SU-DHL-6 (cell line): ENCODE measurements around the gene EVI5L.

Experiments used
- H2AFZ ChIP-seq: fragments of 200-600 bp; sonication (generic); 2 replicates; pipeline ENCODE4 v1.6.1; 2014; ENCODE audit warnings: low read depth, mild to moderate bottlenecking, moderate library complexity, mixed read lengths, antibody characterized with exemption, low read length; ENCODE audit not compliant: severe bottlenecking
- H3F3A ChIP-seq: fragments of 200-600 bp; shearing (Covaris generic); 2 replicates; pipeline ENCODE4 v1.6.0; 2016; ENCODE audit warnings: antibody characterized with exemption, mild to moderate bottlenecking; ENCODE audit not compliant: insufficient read depth
- H3K27ac ChIP-seq: fragments of 200-600 bp; sonication (generic); 2 replicates; pipeline ENCODE4 v1.5.1; 2016; ENCODE audit warnings: low read depth, mild to moderate bottlenecking, low read length, moderate library complexity, mixed read lengths
- H3K27me3 ChIP-seq: fragments of 200-600 bp; sonication (generic), shearing (Covaris generic); 2 replicates; pipeline ENCODE4 v1.6.0; 2014; ENCODE audit warnings: mild to moderate bottlenecking, low read length
- H3K36me3 ChIP-seq: fragments of 200-600 bp; sonication (generic); 2 replicates; pipeline ENCODE4 v1.6.1; 2014; ENCODE audit warnings: mild to moderate bottlenecking, low read length, mixed read lengths
- H3K4me2 ChIP-seq: fragments of 300-600, 200-600 bp; shearing (Covaris generic), sonication (generic); 2 replicates; pipeline ENCODE4 v1.6.0; 2014; ENCODE audit warnings: low read length, low read depth, mild to moderate bottlenecking; ENCODE audit not compliant: poor library complexity, severe bottlenecking
- H3K4me3 ChIP-seq: fragments of 200-600 bp; sonication (generic); 2 replicates; pipeline ENCODE4 v1.5.1; 2014; ENCODE audit warnings: antibody characterized with exemption, low read length, mild to moderate bottlenecking, mixed read lengths; ENCODE audit not compliant: insufficient read depth, poor library complexity, severe bottlenecking
- H3K79me2 ChIP-seq: fragments of 200-600 bp; sonication (generic); 2 replicates; pipeline ENCODE4 v1.6.1; 2014; ENCODE audit warnings: mild to moderate bottlenecking, low read length, moderate library complexity; ENCODE audit not compliant: insufficient read depth
- H3K9ac ChIP-seq: fragments of 200-600 bp; sonication (generic); 2 replicates; pipeline ENCODE4 v1.7.0; 2014; ENCODE audit warnings: mild to moderate bottlenecking, low read length
- H3K9me2 ChIP-seq: fragments of 200-600 bp; sonication (generic); replicated peaks from 2 replicates; pipeline ENCODE4 v1.6.1; 2014; ENCODE audit warnings: low read length; ENCODE audit not compliant: insufficient read depth
- H3K9me3 ChIP-seq: fragments of 200-600 bp; sonication (generic); 2 replicates; pipeline ENCODE4 v1.6.1; 2014; ENCODE audit warnings: low read length, mixed read lengths; ENCODE audit not compliant: insufficient read depth
- H4K20me1 ChIP-seq: fragments of 200-600 bp; sonication (generic); 2 replicates; pipeline ENCODE4 v1.6.1; 2014; ENCODE audit warnings: low read depth, mild to moderate bottlenecking, antibody characterized with exemption, low read length, moderate library complexity, mixed read lengths
- CTCF ChIP-seq: fragments of 200-600 bp; sonication (generic); IDR thresholded peaks from one replicate; pipeline ENCODE4 v1.5.1; 2017; ENCODE audit warnings: antibody characterized with exemption, mild to moderate bottlenecking, low read length, moderate library complexity; ENCODE audit not compliant: insufficient read depth, poor library complexity, severe bottlenecking
- EZH2phosphoT487 ChIP-seq: fragments of 200-600 bp; sonication (generic), shearing (Covaris generic); conservative IDR thresholded peaks from 2 replicates; pipeline ENCODE4 v1.6.1; 2018; ENCODE audit warnings: mild to moderate bottlenecking, antibody characterized with exemption, low read length, moderate library complexity, mixed read lengths

Gene EVI5L

GRCh38 chr19:7843521-7843920, 13.5 kb downstream of the EVI5L start:
- no peaks in the 10 kb centered on the region for H3K36me3 ChIP-seq
- no peak overlapping the region for H3K27ac ChIP-seq
- H3K9me3 ChIP-seq = 0 out of 2 replicates have a peak, but pooled peaks cover 5% of the 10 kb centered on the region

GRCh38 chr19:7844405-7844804, 14.4 kb downstream of the EVI5L start:
- Histone ChIP-seq H3K27ac (no peak overlapping the region), H3F3A (no peaks in the 10 kb centered on the region), H3K9ac (no peak overlapping the region), H3K27me3 (no peaks in the 10 kb centered on the region), H3K4me2 (no peak overlapping the region), H2AFZ (no peak overlapping the region), H3K4me3 (no peak overlapping the region), H3K36me3 (no peaks in the 10 kb centered on the region), H3K9me3 (0 out of 2 replicates have a peak, but pooled peaks cover 5% of the 10 kb centered on the region), H4K20me1 (no peaks in the 10 kb centered on the region), H3K79me2 (no peaks in the 10 kb centered on the region), H3K9me2 (no peaks in the 10 kb centered on the region)
- TF ChIP-seq EZH2phosphoT487 (no peak), CTCF (no peak)

More at GRCh38 chr19:7843521-7843920, 13.5 kb downstream of the EVI5L start:
- Histone ChIP-seq H3K79me2 (no peaks in the 10 kb centered on the region), H3K4me3 (no peak overlapping the region), H3K9ac (no peak overlapping the region), H2AFZ (no peak overlapping the region), H4K20me1 (no peaks in the 10 kb centered on the region), H3K27me3 (no peaks in the 10 kb centered on the region), H3K9me2 (no peaks in the 10 kb centered on the region), H3F3A (no peaks in the 10 kb centered on the region), H3K4me2 (no peak overlapping the region)
- TF ChIP-seq EZH2phosphoT487 = no peak

GRCh38 chr19:7844951-7845350, 14.9 kb downstream of the EVI5L start:
- Histone ChIP-seq H4K20me1 (no peaks in the 10 kb centered on the region), H3K4me3 (no peak overlapping the region), H3K4me2 (no peak overlapping the region), H2AFZ (no peak overlapping the region), H3K27ac (no peak overlapping the region), H3K9ac (no peak overlapping the region), H3K36me3 (no peaks in the 10 kb centered on the region), H3K9me2 (no peaks in the 10 kb centered on the region), H3K9me3 (0 out of 2 replicates have a peak, but pooled peaks cover 5% of the 10 kb centered on the region), H3K79me2 (no peaks in the 10 kb centered on the region), H3F3A (no peaks in the 10 kb centered on the region), H3K27me3 (no peaks in the 10 kb centered on the region)
- TF ChIP-seq EZH2phosphoT487 = no peak
- TF ChIP-seq CTCF = no peak

GRCh38 chr19:7845390-7846154, 15.6 kb downstream of the EVI5L start:
- Histone ChIP-seq H3K9me3 (0 out of 2 replicates have a peak, but pooled peaks cover 5% of the 10 kb centered on the region), H3K4me3 (no peak overlapping the region), H3K9ac (no peak overlapping the region), H3F3A (no peaks in the 10 kb centered on the region), H3K36me3 (no peaks in the 10 kb centered on the region), H3K27ac (no peak overlapping the region), H3K4me2 (no peak overlapping the region), H3K9me2 (no peaks in the 10 kb centered on the region), H3K79me2 (no peaks in the 10 kb centered on the region), H2AFZ (no peak overlapping the region), H3K27me3 (no peaks in the 10 kb centered on the region), H4K20me1 (no peaks in the 10 kb centered on the region)
- no peak for TF ChIP-seq EZH2phosphoT487
- no peak for TF ChIP-seq CTCF
